Measurements from ENCODE around the gene MANBA. TPM values are rescaled to one million over a fixed set of nuclear protein-coding genes. Genes with fewer than 3 reads are reported as not detected.
A peak's percentile ranks its signal among the peaks of the same experiment; 100 is the strongest.

MANBA gene
- total RNA-seq, 1 experiment from 2014 or later = 11.2 TPM

- no peaks in the 10 kb centered on the region for H3K27me3 Mint-ChIP-seq (ENCODE audit: insufficient read depth, unreplicated experiment)
- H3K36me3 Mint-ChIP-seq (ENCODE audit: insufficient read depth, unreplicated experiment) = no peaks in the 10 kb centered on the region
- ChIA-PET CTCF (no interaction called here), POLR2A (no interaction called here)
- no peak overlapping the region for H3K4me3 Mint-ChIP-seq (ENCODE audit: unreplicated experiment)
- H3K4me1 Mint-ChIP-seq (ENCODE audit: insufficient read depth, unreplicated experiment) = no peaks in the 10 kb centered on the region
- DNase-seq (ENCODE audit: unreplicated experiment) = no peak
- no peak overlapping the region for H3K27ac Mint-ChIP-seq (ENCODE audit: low read depth, unreplicated experiment)
- H3K9me3 Mint-ChIP-seq (ENCODE audit: unreplicated experiment) = no peaks in the 10 kb centered on the region
- no peak for TF ChIP-seq CTCF (IDR thresholded peaks at IDR 0.05; ENCODE audit: unreplicated experiment)
- no TSS peak for BruUV-seq (replicated peaks)
- intact Hi-C loops (cut with micrococcal nuclease) = no loop called here
Measured at GRCh38 chr4:102675141-102675540, 85.6 kb downstream of the MANBA start.

GRCh38 chr4:102667001-102667400 lies 93.8 kb downstream of the MANBA start:
- no peak for TF ChIP-seq CTCF (IDR thresholded peaks at IDR 0.05; ENCODE audit: unreplicated experiment)
- no peak for DNase-seq (ENCODE audit: unreplicated experiment)
- intact Hi-C loops (cut with micrococcal nuclease) = no loop called here
- peaks cover 14% of the 10 kb centered on the region for H3K36me3 Mint-ChIP-seq (ENCODE audit: insufficient read depth, unreplicated experiment)
- no peaks in the 10 kb centered on the region for H3K27me3 Mint-ChIP-seq (ENCODE audit: insufficient read depth, unreplicated experiment)
- no peaks in the 10 kb centered on the region for H3K9me3 Mint-ChIP-seq (ENCODE audit: unreplicated experiment)
- H3K4me1 Mint-ChIP-seq (ENCODE audit: insufficient read depth, unreplicated experiment) = peaks cover 19% of the 10 kb centered on the region
- no peak overlapping the region for H3K27ac Mint-ChIP-seq (ENCODE audit: low read depth, unreplicated experiment)
- no peak overlapping the region for H3K4me3 Mint-ChIP-seq (ENCODE audit: unreplicated experiment)
- BruUV-seq (replicated peaks) = no TSS peak
- CTCF ChIA-PET = no interaction called here
- POLR2A ChIA-PET = interaction anchor here (0.7 to 3.3 kb wide), 5 partner anchors 12 to 408 kb away, joined by 3 to 23 read pairs (median 4); partner anchors contain the start of genes MANBA and UBE2D3

- Mint-ChIP-seq H3K4me1 (ENCODE audit: insufficient read depth, unreplicated experiment) (peaks cover 19% of the 10 kb centered on the region), H3K4me3 (ENCODE audit: unreplicated experiment) (no peak overlapping the region), H3K36me3 (ENCODE audit: insufficient read depth, unreplicated experiment) (peaks cover 14% of the 10 kb centered on the region), H3K9me3 (ENCODE audit: unreplicated experiment) (no peaks in the 10 kb centered on the region), H3K27me3 (ENCODE audit: insufficient read depth, unreplicated experiment) (no peaks in the 10 kb centered on the region), H3K27ac (ENCODE audit: low read depth, unreplicated experiment) (peak overlapping the region; percentile 89)
- ChIA-PET CTCF (interaction anchor here (0.7 kb wide), 2 partner anchors 13 to 20 kb away, joined by 3 read pairs; no protein-coding TSS in a partner anchor), POLR2A (interaction anchor here (0.7 to 3.3 kb wide), 18 partner anchors 9 to 435 kb away, joined by 3 to 23 read pairs (median 4); partner anchors contain the start of genes CISD2 and UBE2D3)
- intact Hi-C loops (cut with micrococcal nuclease) = no loop called here
- no TSS peak for BruUV-seq (replicated peaks)
- peak; percentile 55 for DNase-seq (ENCODE audit: unreplicated experiment)
- no peak for TF ChIP-seq CTCF (IDR thresholded peaks at IDR 0.05; ENCODE audit: unreplicated experiment)
Measured at GRCh38 chr4:102665527-102665926, 95.2 kb downstream of the MANBA start.

GRCh38 chr4:102663073-102663472 lies 97.7 kb downstream of the MANBA start:
- TF ChIP-seq CTCF (IDR thresholded peaks at IDR 0.05; ENCODE audit: unreplicated experiment) = no peak
- intact Hi-C loops (cut with micrococcal nuclease) = no loop called here
- Mint-ChIP-seq H3K27ac (ENCODE audit: low read depth, unreplicated experiment) (no peak overlapping the region), H3K4me1 (ENCODE audit: insufficient read depth, unreplicated experiment) (peaks cover 19% of the 10 kb centered on the region), H3K27me3 (ENCODE audit: insufficient read depth, unreplicated experiment) (no peaks in the 10 kb centered on the region), H3K36me3 (ENCODE audit: insufficient read depth, unreplicated experiment) (peaks cover 14% of the 10 kb centered on the region), H3K9me3 (ENCODE audit: unreplicated experiment) (no peaks in the 10 kb centered on the region), H3K4me3 (ENCODE audit: unreplicated experiment) (no peak overlapping the region)
- peak; percentile 42 for DNase-seq (ENCODE audit: unreplicated experiment)
- ChIA-PET CTCF (interaction anchor here (0.8 to 1.1 kb wide), 2 partner anchors 225 to 429 kb away, joined by 3 to 4 read pairs; no protein-coding TSS in a partner anchor), POLR2A (interaction anchor here (0.7 to 1.0 kb wide), 3 partner anchors 22 to 164 kb away, joined by 3 to 4 read pairs (median 3); partner anchors contain the start of gene UBE2D3)
- no TSS peak for BruUV-seq (replicated peaks)

All from MCF 10A (cell line).